Measurements from ENCODE around the gene NTHL1.
A peak's percentile ranks its signal among the peaks of the same experiment; 100 is the strongest.
"Not testable (repeated sequence)": the region's sequence is repeated elsewhere in the genome, so short reads cannot be mapped to it uniquely, and the experiment has no call there.

NTHL1 gene

DNA sequence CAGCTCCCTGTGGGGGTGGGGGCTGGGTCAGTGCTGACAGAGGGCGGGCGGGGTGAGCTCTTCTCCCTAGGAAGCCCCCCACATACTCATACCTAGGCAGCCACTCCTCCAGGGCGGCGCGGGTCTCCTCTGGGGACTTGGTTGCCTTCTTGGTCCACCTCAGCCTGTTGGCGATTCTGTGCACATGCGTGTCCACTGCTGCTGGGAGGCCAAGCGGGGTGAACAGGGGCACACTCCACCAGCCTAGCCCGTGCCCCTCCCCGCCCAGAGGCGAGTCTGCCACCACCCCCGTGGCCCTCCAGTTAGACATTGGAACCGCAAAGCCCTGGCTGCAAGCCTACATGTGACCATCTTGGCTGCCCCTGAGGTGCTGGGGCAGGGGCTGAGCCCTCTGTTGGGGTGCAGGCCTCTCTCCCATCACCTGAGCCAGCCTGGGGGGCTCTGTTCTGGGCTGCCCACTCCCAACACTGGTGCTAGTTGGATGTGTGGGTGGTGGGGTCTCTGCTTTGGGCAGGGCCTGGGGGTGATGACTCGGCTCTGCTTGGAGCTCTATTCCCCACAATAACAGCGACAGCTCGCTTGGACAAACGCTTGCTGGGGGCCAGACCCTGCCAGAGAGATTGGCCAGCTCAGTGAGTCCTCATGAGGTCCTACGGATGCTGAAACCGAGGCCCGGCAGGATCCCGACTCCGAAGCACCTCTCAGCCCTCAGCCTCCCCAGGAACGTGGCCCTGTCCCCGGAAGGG is 7.4 kb downstream of the NTHL1 start:
- no peak for DNase-seq

GRCh38 chr16:2039274-2040031 is 8.2 kb downstream of the NTHL1 start:
- no peak for DNase-seq

- DNase-seq = no peak
These were observed 9.0 kb downstream of the NTHL1 start for GRCh38 chr16:2038382-2039231.

DNA sequence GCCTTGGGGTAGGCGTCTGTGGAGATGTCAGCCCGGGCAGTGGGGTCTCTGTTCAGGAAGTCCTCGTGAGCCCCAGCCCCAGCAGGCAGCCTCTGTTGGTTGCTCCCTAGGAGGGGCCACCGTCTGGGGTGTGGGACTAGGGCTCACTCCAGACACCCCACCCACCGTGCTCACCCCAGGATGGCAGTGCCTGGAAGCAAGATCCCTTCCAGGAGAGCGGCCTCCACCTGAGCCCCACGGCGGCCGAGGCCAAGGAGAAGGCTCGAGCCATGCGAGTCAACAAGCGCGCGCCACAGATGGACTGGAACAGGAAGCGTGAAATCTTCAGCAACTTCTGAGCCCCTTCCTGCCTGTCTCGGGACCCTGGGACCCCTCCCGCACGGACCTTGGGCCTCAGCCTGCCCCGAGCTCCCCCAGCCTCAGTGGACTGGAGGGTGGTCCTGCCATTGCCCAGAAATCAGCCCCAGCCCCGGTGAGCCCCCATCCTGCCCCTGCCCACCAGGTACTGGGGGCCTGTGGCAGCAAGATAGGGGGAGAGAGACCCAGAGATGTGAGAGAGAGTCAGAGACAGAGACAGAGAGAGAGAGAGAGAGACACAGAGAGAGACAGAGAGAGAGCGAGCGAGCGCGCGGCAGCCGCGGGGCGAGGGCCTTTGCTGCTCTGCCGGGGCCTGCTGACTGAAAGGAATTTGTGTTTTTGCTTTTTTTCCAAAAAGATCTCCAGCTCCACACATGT is 9.8 kb downstream of the NTHL1 start:
- no peak for DNase-seq

DNA sequence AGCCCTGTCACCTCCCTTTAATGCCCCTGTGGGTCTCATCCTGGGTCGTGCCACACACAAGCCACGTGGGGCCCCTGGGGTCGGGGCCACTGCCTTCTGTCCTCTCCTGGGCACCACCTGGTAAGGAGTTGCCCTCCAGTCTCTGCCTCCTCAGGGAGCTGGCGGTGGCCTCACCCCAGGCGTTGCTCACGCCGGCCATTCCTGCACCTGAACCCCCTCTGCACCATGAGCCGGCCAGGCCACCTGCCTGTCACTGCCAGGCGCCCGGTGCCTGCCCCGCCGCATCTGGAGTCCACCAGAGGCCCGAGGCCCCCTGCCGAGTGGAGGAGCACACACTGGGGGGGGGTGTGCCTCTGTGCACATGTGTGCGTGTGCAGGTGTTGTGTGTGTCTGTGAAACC is 10.5 kb downstream of the NTHL1 start:
- DNase-seq = no peak

DNA sequence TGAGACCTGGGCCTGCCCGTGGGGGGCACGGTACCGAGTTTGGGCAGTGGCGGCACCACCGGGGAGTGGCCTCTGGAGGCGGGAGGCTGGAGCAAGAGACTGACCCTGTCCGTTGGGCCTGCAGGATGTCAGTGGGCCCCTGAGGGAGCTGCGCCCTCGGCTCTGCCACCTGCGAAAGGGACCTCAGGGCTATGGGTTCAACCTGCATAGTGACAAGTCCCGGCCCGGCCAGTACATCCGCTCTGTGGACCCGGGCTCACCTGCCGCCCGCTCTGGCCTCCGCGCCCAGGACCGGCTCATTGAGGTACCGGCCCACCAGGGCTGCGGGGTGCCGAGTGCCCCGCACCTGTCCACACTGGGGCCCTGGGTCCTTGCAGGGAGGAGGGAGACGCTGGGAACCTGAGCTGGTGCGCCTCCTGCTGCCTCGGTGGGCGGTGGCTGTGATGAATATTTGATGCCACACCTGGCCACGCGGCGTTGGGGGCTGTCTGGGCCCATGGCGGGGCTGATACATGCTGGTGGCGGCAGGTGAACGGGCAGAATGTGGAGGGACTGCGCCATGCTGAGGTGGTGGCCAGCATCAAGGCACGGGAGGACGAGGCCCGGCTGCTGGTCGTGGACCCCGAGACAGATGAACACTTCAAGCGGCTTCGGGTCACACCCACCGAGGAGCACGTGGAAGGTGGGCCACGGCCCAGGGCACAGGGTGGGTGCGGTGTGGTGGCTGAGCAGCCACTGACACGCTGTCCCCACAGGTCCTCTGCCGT is 11.3 kb downstream of the NTHL1 start:
- no peak for DNase-seq

- DNase-seq = peak; percentile 17
These were observed 12.0 kb downstream of the NTHL1 start for GRCh38 chr16:2035431-2036199.

DNA sequence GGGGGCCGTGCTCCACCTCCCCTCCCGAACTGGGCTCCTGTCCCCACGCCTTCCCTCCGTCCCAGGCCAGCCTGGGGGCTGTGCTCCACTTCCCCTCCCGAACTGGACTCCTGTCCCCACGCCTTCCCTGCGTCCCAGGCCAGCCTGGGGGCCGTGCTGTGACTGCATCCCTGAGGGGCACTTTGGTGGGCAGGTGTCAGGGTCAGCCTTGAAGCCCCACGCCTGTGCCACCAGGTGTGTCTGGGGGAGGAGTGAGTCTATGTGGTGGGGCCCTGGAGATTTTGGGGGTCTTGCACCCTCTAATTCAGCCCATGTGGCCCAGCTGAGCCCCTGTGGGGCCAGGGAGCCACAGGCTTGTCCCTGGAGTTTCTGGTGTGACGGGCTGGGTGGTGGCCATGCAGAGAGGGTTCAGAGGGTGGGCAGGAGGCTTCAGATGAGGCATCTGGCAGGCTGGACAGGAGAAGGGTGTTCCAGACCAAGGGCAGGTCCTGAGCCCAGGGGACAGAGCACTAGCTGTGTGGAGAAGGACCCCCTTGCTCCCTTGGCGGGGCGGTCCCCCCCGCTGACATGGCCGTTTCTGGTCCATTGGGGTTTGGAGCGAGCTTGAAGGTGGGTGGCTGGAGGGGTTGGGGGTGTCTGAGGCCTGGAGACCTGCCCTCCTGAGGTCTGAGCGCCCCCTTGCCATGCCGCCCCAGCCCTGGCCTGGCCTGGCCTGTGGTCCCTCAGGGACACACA is 12.8 kb downstream of the NTHL1 start:
- no peak for DNase-seq

GRCh38 chr16:2033909-2034695 is 13.5 kb downstream of the NTHL1 start:
- not testable (repeated sequence) for DNase-seq

DNA sequence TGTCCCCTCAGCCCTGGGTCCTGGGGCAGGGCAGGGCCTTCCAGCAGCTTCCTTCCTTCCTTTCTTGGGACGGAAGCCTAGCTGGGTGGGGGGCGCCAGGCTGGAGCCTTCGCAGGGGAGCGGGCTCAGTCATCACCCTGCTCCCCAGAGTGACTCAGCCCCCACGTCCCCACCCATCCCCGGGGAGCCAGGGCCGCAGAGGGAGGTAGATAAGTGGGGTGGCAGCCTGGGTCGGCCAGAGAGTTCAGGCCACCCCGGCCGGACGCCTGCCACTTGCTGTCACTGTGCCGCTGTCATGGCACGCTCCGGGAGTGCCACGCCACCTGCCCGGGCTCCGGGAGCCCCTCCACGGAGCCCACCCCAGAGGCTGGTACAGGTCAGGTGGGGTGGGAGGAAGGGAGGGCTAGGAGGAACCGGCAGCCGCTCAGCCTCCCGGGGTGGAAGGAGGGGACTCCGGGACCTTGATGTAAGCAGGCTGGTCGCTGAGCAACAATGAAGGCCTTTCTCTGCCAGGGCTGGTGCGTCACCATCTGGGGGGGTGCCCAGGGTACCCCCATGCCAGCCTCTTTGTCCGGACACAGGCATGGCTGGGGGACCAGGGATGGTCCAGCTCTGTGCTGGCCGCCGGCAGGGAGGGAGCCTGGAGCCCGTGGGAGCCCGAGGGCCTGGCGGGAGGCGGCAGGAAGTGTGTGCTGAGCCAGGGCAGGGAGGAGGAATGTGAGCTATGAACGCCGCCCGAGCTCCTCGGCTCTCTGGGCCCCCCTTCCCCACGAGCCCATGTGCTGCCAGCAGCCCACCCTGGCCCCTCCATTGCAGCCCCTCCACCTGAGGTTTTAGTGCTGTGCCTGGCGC is 14.4 kb downstream of the NTHL1 start:
- no peak for DNase-seq

GRCh38 chr16:2032285-2033056 is 15.2 kb downstream of the NTHL1 start:
- no peak for DNase-seq

- no peak for DNase-seq
These were observed 16.5 kb downstream of the NTHL1 start for GRCh38 chr16:2031081-2031577.

GRCh38 chr16:2030036-2030435 is 17.6 kb downstream of the NTHL1 start:
- DNase-seq = no peak

- no peak for DNase-seq
These were observed 18.3 kb downstream of the NTHL1 start for GRCh38 chr16:2029350-2029749.

- DNase-seq = no peak
These were observed 18.9 kb downstream of the NTHL1 start for GRCh38 chr16:2028620-2029220.

DNA sequence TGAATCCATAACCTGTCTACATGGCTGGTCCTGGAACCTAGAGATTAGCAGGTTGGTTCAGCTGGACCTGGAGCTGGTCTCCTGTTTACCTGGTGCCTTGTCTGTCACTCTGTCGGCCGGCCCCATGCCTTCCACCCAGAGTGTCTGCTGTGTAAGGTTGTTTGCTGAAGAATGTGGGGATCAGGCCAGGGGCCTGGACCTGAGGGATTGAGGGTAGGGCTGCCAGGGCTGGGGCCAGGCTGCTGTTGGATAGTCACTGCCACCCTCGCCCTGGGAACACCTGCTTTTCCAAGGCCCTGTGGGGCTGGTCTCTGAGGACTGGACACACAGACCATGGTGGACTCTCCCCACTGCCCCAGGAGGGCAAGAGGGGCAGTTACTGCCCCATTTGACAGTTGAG is 19.5 kb downstream of the NTHL1 start:
- no peak for DNase-seq

Measured in NCI-H1436 (cell line).